HG03060 (cell line): ENCODE measurements around the gene CAPN14.
"Not testable (repeated sequence)": the region's sequence is repeated elsewhere in the genome, so short reads cannot be mapped to it uniquely, and the experiment has no call there.

Experiments
- ATAC-seq: cut with Tn5 transposase; IDR thresholded peaks from one replicate; pipeline ENCODE4 v1.9.1; 2021; ENCODE audit warnings: low read depth, moderate number of reproducible peaks; ENCODE audit not compliant: unreplicated experiment

The CAPN14 gene

DNA sequence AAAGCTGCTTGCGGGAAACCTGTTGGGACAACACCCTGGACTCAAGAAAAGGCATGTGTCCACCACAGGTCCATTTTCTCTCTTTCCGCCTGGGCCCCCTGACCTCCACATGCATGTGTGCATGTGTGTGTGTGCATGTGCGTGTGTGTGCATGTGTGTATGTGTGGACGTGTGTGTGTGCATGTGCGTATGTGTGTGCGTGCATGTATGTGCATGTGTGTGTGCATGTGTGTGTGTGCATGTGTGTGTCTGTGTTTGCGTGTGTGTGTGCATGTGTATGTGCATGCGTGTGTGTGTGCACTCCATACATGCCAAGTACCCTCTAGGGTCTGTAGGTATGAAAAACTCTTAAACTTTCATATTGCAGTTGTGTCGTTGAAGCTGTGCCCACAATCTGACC is 16.3 kb downstream of the CAPN14 start:
- ATAC-seq: no peak

DNA sequence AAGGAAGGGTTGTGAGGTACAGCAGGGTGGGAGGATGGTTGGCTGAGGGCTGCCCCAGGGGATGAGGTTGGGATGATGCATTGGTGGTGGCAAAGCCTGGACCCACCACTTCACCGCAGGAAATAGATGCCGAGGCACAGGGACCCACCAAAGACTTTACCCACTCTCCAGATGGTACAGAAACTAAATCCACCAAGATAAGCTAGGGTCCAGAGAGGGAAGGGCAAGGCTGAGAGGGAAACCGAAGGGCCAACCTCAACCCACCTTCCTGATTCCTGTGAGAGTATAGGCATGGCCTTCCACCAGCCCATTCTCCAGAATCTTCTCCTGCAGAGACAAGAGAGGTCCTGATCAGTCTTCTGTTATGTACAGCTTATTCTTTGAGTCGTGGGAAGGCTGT is 18.1 kb downstream of the CAPN14 start:
- ATAC-seq: no peak

DNA sequence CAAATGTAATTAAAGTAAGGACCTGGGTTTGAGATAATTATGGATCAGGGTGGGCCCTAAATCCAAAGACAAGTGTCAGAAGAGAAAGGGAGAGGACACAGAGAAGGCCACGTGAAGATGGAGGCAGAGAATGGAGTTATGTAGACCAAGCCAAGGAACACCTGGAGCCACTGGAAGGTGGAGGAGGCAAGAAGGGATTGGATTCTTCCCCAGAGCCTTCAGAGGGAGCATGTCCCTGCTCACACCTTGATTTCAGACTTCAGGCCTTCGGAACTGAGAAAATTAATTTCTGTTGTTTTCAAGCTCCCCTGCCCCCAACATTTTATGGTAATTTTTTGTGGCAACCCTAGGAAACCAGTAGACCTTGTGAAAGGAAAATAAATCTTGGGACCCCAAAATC is 19.6 kb downstream of the CAPN14 start:
- no peak for ATAC-seq

DNA sequence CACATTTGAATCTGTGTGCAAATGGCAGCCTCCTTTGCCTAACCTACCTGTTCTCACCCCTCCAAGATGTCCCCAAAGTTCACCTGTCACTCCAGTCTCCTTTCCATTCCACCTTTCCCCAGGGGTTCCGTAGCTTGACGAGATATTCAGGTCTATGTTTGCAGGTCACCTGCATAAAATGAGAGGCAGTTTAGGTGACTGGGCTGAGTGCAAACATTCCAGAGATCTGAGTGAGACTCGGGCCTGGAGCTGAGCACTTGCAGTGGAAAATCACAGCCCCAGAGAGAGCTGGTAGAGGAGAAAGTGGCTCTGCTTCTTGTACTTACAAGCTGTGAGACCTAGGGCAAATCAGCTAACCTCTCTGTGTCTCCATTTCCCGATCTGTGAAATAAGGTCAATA is 20.1 kb downstream of the CAPN14 start:
- ATAC-seq: no peak

DNA sequence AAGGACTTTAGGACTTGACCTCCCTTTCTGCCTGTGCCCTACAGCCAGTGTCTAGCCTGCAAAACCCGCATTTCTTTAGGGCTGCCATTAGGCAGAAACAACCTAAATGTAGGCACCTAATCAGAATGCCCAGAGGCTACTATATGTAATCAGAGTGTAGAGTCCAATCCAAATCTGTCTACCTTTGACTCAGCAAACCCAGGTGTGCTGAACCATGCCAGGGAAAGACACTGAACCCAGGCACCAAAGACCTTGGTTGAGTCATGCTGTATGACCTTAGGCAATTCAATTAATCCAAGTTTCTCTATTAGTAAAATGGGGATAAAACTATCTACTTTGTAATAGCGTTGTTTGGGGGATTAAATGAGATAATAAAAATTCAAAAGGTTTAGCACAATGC is 20.7 kb downstream of the CAPN14 start:
- no peak for ATAC-seq

DNA sequence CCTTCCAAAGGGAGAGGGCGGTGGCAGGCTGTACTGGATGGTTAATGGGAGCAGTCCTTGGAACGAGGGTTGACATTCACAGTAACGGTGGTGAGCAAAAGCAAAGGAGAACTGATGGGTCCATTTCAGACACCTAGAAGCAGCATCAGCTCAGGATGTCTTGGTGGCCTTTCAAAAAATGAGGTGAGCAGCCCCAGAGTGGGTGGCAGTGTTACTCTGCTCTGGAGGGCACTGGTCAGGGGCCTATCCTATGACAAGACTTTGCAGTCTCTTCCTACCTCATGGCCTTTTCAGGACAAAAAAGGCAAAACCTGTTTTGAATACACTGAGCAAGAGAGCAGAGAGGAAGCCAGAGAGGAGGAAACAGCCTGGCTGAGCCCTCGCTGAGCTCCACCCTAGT is 23.5 kb downstream of the CAPN14 start:
- no peak for ATAC-seq

DNA sequence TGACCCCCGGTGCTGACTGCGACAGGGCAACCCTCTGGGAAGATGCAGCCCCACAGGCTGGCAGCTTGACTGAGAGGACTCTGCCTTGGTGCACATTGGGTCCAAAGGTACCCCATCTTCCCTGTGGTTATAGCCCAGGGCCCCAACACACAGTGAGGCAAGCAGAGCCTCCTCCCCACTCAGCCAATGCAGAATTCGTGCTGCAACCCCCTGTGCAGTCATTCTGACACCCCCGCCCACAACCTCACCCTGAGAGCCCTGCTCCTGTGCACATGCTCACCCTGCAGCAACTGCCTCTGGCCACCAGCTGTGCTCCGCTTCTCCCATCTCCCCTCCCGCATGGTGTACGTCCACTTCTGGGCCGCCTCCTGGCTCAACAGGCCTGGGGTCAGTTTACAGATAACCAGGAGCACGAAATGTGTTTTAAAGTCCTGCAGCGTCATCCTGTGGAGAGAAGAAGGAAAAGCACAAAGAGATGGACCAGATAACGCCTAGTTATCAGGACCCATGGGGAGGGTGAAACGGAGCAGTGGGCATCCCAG is 24.4 kb downstream of the CAPN14 start:
- ATAC-seq: no peak

DNA sequence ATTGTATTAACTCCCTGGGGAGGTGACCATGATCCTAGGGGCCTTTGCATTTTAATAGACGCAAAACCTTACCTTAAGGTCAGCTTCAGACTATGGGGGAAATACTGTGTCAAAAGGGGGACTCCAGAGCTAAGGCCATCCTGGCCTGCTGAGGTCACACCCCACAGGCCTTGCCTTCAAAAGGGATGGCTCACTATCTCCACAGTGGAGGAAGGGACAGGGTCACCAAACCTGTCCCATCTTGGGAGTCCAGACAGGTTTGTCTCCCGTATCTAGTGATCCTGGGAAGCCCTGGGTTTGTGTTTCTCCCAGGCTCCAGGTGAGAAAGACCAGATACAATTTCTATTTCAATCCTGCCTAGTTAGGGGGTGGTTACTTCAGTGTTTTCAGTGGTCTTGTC is 24.9 kb downstream of the CAPN14 start:
- ATAC-seq: no peak

DNA sequence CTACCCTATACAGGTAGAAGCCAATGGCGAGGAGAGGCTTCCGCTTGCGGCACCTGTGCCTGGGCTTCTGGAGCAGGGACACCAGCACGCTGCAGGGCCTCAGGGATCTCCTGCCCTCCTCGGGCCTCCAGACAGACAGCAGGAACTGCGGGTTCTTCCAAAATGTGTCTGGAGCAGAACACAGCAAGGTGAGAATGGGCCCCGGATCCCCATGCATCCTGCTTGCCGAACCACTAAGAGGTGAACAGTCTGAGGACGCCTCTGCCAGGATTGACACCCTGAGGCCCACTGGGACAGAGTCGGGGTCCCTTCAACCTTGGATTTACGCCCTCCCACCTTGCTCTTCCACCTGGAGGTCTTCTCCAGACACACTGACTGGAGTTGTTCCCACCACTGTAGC is 25.4 kb downstream of the CAPN14 start:
- ATAC-seq: no peak

DNA sequence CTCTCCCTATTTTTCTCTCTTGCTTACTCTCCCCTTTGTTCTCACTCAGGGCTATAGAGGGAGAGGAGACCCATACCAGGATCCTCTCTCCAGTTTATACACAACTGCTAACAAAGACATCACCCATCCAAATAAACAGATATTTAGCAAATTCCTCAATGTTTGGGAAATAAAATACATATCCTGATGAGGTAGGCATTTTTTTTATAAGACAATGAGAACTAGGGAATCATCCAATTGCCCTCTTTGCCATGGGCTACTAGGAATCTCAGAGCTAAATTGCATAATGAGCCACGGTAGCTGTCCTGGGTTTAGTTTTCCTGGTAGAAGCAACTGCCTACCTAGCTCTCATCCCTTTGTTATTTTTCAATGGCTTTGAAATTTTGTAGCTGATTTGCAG is 27.1 kb downstream of the CAPN14 start:
- ATAC-seq: no peak

DNA sequence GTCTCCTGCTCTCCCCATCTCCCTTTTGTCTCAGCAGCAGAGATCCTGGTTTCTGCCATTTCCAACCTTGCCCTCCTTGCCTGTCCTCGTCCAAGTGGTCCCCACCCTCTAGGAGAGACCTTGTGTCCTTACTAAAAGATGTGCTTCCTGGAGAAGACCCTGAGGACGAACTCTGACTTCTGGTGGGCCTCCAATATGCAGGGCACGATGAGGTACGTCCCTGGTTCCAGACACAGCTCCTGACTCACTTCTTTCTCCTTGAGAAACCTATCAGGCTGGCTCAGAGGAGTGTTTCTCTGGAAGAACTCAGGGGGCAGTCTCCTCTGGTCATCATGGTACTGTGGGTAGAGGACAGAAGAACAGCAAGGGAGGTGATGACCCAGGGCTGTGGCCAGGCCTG is 28.2 kb downstream of the CAPN14 start:
- no peak for ATAC-seq

DNA sequence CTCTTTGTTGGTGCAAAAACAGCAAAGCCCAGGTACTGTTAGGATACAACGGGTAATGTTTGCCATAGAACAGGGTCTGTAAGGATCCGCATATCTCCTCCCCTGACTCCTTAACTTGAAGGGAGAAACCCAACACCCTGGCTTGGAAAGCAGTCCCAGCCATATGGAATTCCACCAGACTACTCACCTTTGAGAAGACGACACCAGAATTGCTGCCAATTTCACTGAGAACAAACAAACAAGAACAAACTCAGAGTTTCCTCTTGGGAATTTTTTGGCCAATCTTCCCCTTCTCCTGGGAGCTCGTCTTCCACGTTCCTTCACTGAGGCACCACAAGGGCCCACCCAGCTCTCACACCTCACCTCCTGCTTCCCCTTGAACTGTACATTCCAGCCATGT is 29.2 kb downstream of the CAPN14 start:
- ATAC-seq: no peak

DNA sequence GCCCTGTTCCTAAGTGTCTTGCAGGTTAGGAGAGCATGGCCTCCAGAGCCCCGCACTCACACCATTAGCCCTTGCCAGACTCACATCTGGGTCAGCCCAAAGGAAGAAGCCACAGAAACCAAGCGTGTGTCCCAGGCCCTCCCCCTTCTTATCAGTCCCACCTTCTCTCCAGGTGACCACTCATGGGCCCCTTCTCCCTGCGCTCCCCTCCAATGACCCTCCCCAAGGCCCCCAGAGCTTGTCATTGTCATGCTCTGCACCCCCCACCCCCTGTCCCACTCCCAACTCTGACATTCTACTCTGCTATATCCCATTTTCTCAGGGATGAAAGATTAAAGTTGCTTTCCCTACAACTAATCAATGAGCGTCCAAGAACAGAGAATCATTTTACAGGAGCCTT is 30.1 kb downstream of the CAPN14 start:
- no peak for ATAC-seq

DNA sequence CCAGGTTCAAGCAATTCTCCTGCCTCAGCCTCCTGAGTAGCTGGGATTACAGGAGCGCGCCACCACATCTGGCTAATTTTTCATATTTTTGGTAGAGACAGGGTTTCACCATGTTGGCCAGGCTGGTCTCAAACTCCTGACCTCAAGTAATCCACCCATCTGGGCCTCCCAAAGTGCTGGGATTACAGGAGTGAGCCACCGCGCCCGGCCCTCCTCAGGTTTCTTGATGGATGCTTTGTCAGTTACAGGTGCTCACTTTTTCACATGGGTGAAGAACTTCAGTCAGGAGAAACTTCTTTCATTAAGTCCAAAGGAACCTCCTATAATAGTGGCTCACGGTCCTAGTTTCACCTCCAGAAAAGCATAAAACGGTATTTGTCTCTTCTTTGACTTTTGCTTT is 33.3 kb downstream of the CAPN14 start:
- not testable (repeated sequence) for ATAC-seq

DNA sequence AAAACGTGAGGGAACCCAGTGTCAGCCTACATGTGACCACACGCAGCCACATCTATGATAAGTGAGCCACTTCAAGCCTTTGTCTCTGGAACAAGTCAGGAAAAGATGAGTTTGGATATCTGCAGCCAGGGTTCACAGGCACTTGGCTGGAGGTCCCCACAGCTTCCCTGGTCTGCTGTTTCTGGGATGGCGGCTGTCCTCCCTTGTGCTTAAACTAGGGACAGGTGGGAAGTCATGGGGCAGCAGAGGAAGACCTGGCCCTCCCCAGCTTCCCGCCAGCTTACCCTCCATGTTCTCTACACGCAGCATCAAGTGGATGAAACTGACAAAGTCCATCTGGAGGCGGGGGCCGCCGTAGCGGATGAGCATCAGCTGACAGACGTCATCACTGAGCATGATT is 40.6 kb downstream of the CAPN14 start:
- no peak for ATAC-seq

DNA sequence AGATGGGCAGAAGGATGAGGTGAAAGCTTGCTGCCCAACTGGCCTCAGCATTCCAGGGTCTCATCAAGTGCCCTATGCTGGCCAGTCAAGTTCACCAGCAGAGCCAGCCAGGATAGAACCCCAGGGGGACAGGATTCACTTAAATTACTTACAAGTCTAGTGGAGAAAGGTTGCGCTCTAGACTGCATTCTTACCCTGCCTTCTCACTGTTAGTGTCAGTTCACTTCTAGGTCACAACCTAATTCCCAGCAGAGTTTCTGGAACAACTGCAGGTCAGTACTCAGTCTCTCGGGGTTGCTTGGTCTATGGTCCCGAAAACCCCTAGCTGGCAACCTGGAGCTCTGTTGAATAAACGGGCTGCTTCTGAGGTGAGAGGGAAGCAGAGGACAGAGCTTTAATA is 46.2 kb downstream of the CAPN14 start:
- no peak for ATAC-seq

DNA sequence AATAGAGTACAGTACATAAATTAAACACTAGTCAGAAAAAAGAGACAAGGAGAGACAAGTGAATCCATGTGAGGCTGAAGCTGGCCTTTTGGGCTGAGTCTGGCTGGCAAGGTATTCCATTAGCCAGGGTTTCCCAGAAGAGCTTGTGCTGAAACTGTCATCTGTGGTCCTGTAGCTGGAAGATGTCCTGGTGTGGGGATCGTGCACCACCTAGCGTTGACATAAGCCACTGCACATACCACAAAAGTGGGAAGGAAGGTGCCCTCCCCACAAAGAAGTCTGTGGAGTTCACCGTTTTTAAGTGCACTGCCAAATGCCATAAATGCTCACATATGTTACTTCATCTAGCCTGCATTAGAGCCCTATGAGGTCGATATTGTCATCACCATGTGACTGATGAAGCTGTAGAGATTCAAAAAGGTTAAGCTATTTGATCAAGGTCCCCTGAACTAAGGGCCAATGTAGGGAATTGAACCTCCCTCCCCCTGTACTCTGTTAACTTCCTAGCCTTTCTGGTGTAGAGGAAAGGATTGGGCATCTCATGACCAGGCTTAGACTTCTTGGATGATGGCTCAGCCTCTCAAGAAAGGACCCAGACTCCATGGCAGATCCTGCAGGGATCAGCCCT is 47.1 kb downstream of the CAPN14 start:
- ATAC-seq: no peak

DNA sequence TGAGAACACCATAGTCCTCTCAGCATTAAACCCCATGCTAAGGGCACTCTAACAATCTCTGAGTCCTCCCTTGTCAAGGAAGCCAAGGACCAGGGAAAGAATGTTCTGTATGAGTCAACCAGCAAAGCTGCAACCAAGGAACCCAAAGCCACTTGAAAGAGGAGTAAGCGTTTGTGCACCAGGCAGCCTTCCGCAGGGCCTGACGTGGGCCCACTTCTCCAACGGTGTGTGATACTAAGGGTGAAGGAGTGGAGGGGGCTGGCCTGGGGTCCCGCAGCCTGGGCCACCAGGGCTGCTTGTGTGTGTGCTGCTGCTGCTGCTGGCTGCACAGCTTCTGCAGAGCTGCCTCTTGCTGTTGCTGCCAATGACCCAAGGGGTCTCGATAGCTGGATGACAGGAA is 49.0 kb downstream of the CAPN14 start:
- no peak for ATAC-seq

DNA sequence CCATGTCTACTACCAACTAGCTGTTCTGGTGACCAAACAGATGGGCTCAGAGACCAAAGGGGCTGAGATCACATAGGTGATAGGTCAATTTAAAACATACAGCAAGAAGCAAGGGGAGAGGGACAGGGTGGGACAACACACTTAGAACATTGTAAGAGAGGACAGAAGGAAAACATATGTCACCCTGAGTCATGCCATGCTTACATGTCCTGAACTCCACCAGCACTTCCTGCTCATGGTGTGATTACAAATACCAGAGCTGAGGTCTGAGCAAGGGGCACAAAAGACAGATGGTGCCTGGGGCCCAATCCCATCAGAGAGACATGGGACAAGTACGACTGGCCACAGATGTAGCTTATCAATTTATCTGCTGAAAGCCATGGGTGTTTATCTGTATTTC is 50.4 kb downstream of the CAPN14 start:
- ATAC-seq: no peak

DNA sequence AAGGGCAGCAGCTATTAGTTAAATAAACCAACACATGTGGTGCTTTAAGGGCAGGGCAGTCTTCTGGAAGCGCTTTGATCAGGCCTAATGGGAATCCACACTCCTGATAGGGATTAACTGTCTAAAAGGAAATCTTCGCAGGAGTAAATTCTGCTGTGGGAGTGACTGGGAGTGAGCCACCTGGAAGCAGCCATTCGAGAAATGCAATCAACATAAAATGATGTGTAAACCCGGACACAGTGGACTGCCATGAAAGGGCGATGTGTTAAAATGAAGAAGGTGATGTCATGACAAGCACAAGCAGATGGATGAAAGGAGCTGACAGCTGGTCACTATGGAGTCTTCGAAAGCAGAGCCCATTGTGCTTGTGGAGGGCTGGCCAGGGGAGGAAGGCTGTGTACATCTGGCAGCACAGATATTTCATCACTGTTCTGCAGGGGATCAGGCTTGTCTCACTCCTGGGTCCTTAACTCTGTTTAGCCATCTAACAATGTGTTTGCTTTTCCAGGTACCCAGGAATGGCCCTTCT is 54.2 kb downstream of the CAPN14 start:
- no peak for ATAC-seq

DNA sequence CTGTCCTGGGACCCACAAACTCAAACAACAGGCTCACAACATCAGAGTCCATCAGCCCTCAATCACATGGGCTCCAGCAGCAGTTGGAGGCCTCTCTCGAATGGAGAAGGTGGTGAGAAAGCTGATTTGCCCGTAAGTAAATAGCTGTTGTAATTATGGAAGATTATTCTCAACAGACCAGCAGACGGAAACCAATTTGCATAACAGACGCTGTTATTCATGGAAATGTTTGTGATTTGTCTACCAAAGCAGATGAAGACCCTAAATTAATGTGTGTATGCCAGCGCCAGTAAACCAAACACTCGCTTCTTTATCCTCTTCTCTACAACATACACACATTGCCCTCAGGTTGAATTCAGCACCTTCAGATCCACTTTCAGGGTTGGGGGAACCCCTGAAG is 55.7 kb downstream of the CAPN14 start:
- no peak for ATAC-seq

DNA sequence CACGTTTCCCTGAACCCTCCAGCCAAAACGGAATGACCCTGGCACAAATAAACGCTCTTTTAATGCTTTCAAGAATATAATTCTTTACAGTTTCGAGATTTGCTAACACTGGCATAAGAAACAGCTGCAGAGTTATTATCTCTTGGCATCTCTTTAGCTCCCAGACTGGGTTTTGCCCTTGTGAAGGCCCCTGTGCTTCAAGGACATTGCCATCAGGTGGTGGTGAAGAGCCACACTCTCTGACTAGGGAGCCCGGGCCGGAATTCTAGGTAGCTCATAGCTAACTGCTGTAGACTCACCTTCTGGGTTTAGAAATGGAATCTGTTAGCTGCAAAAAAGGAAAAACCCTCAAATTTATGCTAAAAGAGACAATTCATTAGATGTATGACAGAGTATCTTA is 65.8 kb downstream of the CAPN14 start:
- no peak for ATAC-seq
